Endothelial cell of umbilical vein (primary cell): ENCODE measurements around the gene NAA11.
"Not testable (repeated sequence)": the region's sequence is repeated elsewhere in the genome, so short reads cannot be mapped to it uniquely, and the experiment has no call there.

Experiments used
- CTCF ChIP-seq, 2 donors: IDR thresholded peaks; 1 replicate in 1 of 2; 2 replicates in 1 of 2; pipeline ENCODE4 v1.5.1; 2011; ENCODE audit warnings: low read length in 2 of 2, mild to moderate bottlenecking in 2 of 2, moderate library complexity in 2 of 2, control low read depth in 1 of 2, inconsistent platforms in 1 of 2, low read depth in 1 of 2; ENCODE audit not compliant: insufficient read depth in 1 of 2; ENCODE audit errors: extremely low read depth in 1 of 2
- EZH2 ChIP-seq: IDR thresholded peaks from 2 replicates; pipeline ENCODE4 v1.6.1; 2012; ENCODE audit warnings: borderline replicate concordance, low read depth, mild to moderate bottlenecking, moderate library complexity, low read length, inconsistent platforms; ENCODE audit not compliant: severe bottlenecking
- FOS ChIP-seq: IDR thresholded peaks from 2 replicates; pipeline ENCODE4 v1.6.1; 2011; ENCODE audit warnings: mild to moderate bottlenecking, low read length, moderate library complexity, borderline replicate concordance; ENCODE audit not compliant: insufficient read depth
- GATA2 ChIP-seq: IDR thresholded peaks from 2 replicates; pipeline ENCODE4 v1.7.0; 2011; ENCODE audit warnings: low read depth, mild to moderate bottlenecking, moderate library complexity, mixed read lengths, low read length; ENCODE audit not compliant: insufficient read length, insufficient read depth
- JUN ChIP-seq: IDR thresholded peaks from 2 replicates; pipeline ENCODE4 v1.6.1; 2011; ENCODE audit warnings: borderline replicate concordance, low read depth; ENCODE audit not compliant: insufficient read length, insufficient read depth
- MYC ChIP-seq: IDR thresholded peaks from one replicate; pipeline ENCODE4 v1.6.1; 2011; ENCODE audit warnings: mild to moderate bottlenecking, low read depth, low read length
- POLR2A ChIP-seq: IDR thresholded peaks from 2 replicates; pipeline ENCODE4 v1.6.1; 2012; ENCODE audit warnings: low read depth, mild to moderate bottlenecking, control low read depth, low read length
- POLR2AphosphoS5 ChIP-seq: IDR thresholded peaks from 2 replicates; pipeline ENCODE4 v1.6.1; 2012; ENCODE audit warnings: low read depth, mild to moderate bottlenecking, control low read depth, low read length, moderate library complexity; ENCODE audit not compliant: insufficient read depth
- TF ChIP-seq, protein P1 (sequence below): IDR thresholded peaks from 2 replicates; pipeline ENCODE4 v1.6.1; 2011; ENCODE audit not compliant: insufficient read depth, insufficient read length

DNA sequence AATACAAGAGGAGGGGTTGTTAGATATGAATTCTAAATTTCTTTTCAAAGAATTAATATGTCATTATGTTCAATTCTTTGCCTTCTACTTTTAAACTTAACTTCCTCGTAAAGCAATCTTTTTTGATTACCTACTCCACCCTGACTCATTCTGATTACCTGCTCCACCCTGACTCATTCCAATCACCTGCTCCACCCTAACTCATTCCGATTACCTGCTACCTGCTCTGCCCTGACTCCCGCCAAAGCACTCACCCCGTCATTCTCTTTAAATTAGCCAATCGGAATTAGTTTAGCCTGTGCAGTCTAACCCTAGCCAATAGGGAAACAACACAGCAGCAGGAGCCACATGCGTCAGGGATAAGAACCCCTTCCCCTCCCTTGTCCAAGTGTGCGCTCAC lies 48.4 kb downstream of the NAA11 start:
- TF ChIP-seq CTCF (IDR thresholded peaks at IDR 0.05; ENCODE audit: extremely low read depth in 1 of 2, insufficient read depth in 1 of 2, low read depth in 1 of 2, low read length in 2 of 2); POLR2AphosphoS5; FOS; GATA2; POLR2A; EZH2; MYC; JUN: not testable (repeated sequence)
- TF ChIP-seq, protein P1, sequence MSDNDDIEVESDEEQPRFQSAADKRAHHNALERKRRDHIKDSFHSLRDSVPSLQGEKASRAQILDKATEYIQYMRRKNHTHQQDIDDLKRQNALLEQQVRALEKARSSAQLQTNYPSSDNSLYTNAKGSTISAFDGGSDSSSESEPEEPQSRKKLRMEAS, result not testable (repeated sequence)
